GM21515 (cell line): ENCODE measurements around the gene FAM228A.
A peak's percentile ranks its signal among the peaks of the same experiment; 100 is the strongest.
"Not testable (repeated sequence)": the region's sequence is repeated elsewhere in the genome, so short reads cannot be mapped to it uniquely, and the experiment has no call there.

Experiments
- ATAC-seq: cut with Tn5 transposase; IDR thresholded peaks from one replicate; pipeline ENCODE4 v1.9.1; 2021; ENCODE audit not compliant: unreplicated experiment

Gene FAM228A

GRCh38 chr2:24190503-24190902 is 15.7 kb downstream of the FAM228A start:
- ATAC-seq = no peak

- no peak for ATAC-seq
These were observed 16.3 kb downstream of the FAM228A start for GRCh38 chr2:24191156-24191555.

GRCh38 chr2:24191848-24192247 is 17.0 kb downstream of the FAM228A start:
- ATAC-seq = no peak

- not testable (repeated sequence) for ATAC-seq
These were observed 22.4 kb downstream of the FAM228A start for GRCh38 chr2:24197213-24197612.

GRCh38 chr2:24199968-24200590 is 25.2 kb downstream of the FAM228A start:
- ATAC-seq = no peak

- ATAC-seq = no peak
These were observed 25.9 kb downstream of the FAM228A start for GRCh38 chr2:24200799-24201198.

- no peak for ATAC-seq
These were observed 28.4 kb downstream of the FAM228A start for GRCh38 chr2:24203029-24203786.

GRCh38 chr2:24203787-24204150 is 28.9 kb downstream of the FAM228A start:
- ATAC-seq = no peak

GRCh38 chr2:24204505-24204904 is 29.7 kb downstream of the FAM228A start:
- ATAC-seq = no peak

- ATAC-seq = no peak
These were observed 30.3 kb downstream of the FAM228A start for GRCh38 chr2:24205131-24205530.

- no peak for ATAC-seq
These were observed 31.4 kb downstream of the FAM228A start for GRCh38 chr2:24206242-24206641.

- no peak for ATAC-seq
These were observed 31.9 kb downstream of the FAM228A start for GRCh38 chr2:24206714-24207113.

GRCh38 chr2:24207359-24207758 is 32.5 kb downstream of the FAM228A start:
- no peak for ATAC-seq

- ATAC-seq = no peak
These were observed 33.6 kb downstream of the FAM228A start for GRCh38 chr2:24208490-24208889.

- ATAC-seq = no peak
These were observed 34.7 kb downstream of the FAM228A start for GRCh38 chr2:24209389-24210105.

GRCh38 chr2:24210106-24210455 is 35.2 kb downstream of the FAM228A start:
- no peak for ATAC-seq

GRCh38 chr2:24210723-24211122 is 35.9 kb downstream of the FAM228A start:
- ATAC-seq = no peak

- no peak for ATAC-seq
These were observed 36.6 kb downstream of the FAM228A start for GRCh38 chr2:24211408-24211807.

- ATAC-seq = peak; percentile 91
These were observed 40.0 kb downstream of the FAM228A start for GRCh38 chr2:24214880-24215279.

GRCh38 chr2:24220554-24221291 is 45.9 kb downstream of the FAM228A start:
- ATAC-seq = no peak

- no peak for ATAC-seq
These were observed 46.6 kb downstream of the FAM228A start for GRCh38 chr2:24221343-24222050.
